Ascending aorta (tissue), 2 donors: ENCODE data around the gene OTX1. TPM values are rescaled to one million over a fixed set of nuclear protein-coding genes. Genes with fewer than 3 reads are reported as not detected.
A peak's percentile ranks its signal among the peaks of the same experiment; 100 is the strongest.

Experiments used
- DNase-seq, 2 donors: peaks; one replicate each; pipeline ENCODE4 v3.0.0-alpha.2; 2019; ENCODE audit warnings: low spot score in 2 of 2
- H3K27ac ChIP-seq, 2 donors: fragments of 200-600 bp; sonication (generic); one replicate each; pipeline ENCODE4 v1.5.1; 2016 to 2017; ENCODE audit warnings: mild to moderate bottlenecking in 1 of 2
- H3K27me3 ChIP-seq: fragments of 200-600 bp; sonication (generic); one replicate; pipeline ENCODE4 v1.5.1; 2017
- H3K36me3 ChIP-seq, 2 donors: fragments of 200-600 bp; sonication (generic); one replicate each; pipeline ENCODE4 v1.5.1; 2016
- H3K4me1 ChIP-seq, 2 donors: fragments of 200-600 bp; sonication (generic); one replicate each; pipeline ENCODE4 v1.5.1; 2016 to 2017; ENCODE audit warnings: mild to moderate bottlenecking in 1 of 2
- H3K4me3 ChIP-seq, 2 donors: fragments of 200-600 bp; sonication (generic); one replicate each; pipeline ENCODE4 v1.5.1; 2016 to 2017; ENCODE audit warnings: mild to moderate bottlenecking in 1 of 2
- H3K9me3 ChIP-seq, 2 donors: fragments of 200-600 bp; sonication (generic); one replicate each; pipeline ENCODE4 v1.5.1; 2016
- CTCF ChIP-seq, 3 experiments: fragments of 200-600 bp in 2 of 3; fragments of 450-650 bp in 1 of 3; sonication (generic) in 2 of 3; IDR thresholded peaks; one replicate each; pipeline ENCODE4 v1.5.1; 2016 to 2019; ENCODE audit warnings: antibody characterized with exemption in 3 of 3, mild to moderate bottlenecking in 1 of 3, moderate library complexity in 1 of 3
- intact Hi-C: fragments of 100-400 bp; cut with DNase I; formaldehyde crosslinking; loops from one replicate; pipeline ENCODE4 v1.15.1; 2023
- total RNA-seq: library from RNA; depleted of rRNA; stranded (reverse); fragments of >200 nt; gene quantifications from one replicate; pipeline ENCODE4 v1.1.0, GENCODE V29; 2016

Gene OTX1
- total RNA-seq, 1 donor from 2014 or later, result not detected

- Histone ChIP-seq H3K27me3 (peaks cover 31% of the 10 kb centered on the region), H3K4me3 (peak overlapping the region; percentile 66 to 70), H3K9me3 (no peaks in the 10 kb centered on the region), H3K4me1 (peaks cover 7 to 36% of the 10 kb centered on the region in 2 donors), H3K27ac (no peak overlapping the region), H3K36me3 (no peaks in the 10 kb centered on the region)
- DNase-seq, result no peak
- no peak for TF ChIP-seq CTCF (IDR thresholded peaks at IDR 0.05)
- intact Hi-C loops, result no loop called here
Measured at GRCh38 chr2:63051042-63051794, 588 bp downstream of the OTX1 start.

GRCh38 chr2:63051795-63052333 is 1.2 kb downstream of the OTX1 start:
- Histone ChIP-seq H3K9me3 (no peaks in the 10 kb centered on the region), H3K4me1 (peaks cover 7 to 36% of the 10 kb centered on the region in 2 donors), H3K27ac (no peak overlapping the region), H3K36me3 (no peaks in the 10 kb centered on the region), H3K4me3 (no peak overlapping the region), H3K27me3 (peaks cover 37% of the 10 kb centered on the region)
- no peak for TF ChIP-seq CTCF (IDR thresholded peaks at IDR 0.05)
- DNase-seq, result no peak
- intact Hi-C loops, result no loop called here

- DNase-seq, result no peak
- H3K27ac ChIP-seq, result no peak overlapping the region
- intact Hi-C loops, result no loop called here
- H3K36me3 ChIP-seq, result no peaks in the 10 kb centered on the region
- H3K4me1 ChIP-seq, result peaks cover 7 to 36% of the 10 kb centered on the region in 2 donors
- H3K27me3 ChIP-seq, result peaks cover 39% of the 10 kb centered on the region
- H3K9me3 ChIP-seq, result no peaks in the 10 kb centered on the region
- no peak overlapping the region for H3K4me3 ChIP-seq
- TF ChIP-seq CTCF (IDR thresholded peaks at IDR 0.05), result no peak
Measured at GRCh38 chr2:63052411-63053080, 1.9 kb downstream of the OTX1 start.

- peaks cover 35% of the 10 kb centered on the region for H3K27me3 ChIP-seq
- no peak overlapping the region for H3K27ac ChIP-seq
- no peak for TF ChIP-seq CTCF (IDR thresholded peaks at IDR 0.05)
- peak overlapping the region in 1 of 2 donors; percentile 33 for H3K4me3 ChIP-seq
- DNase-seq, result no peak
- intact Hi-C loops, result no loop called here
- H3K36me3 ChIP-seq, result no peaks in the 10 kb centered on the region
- peaks cover 9 to 41% of the 10 kb centered on the region in 2 donors for H3K4me1 ChIP-seq
- H3K9me3 ChIP-seq, result no peaks in the 10 kb centered on the region
Measured at GRCh38 chr2:63053081-63053888, 2.7 kb downstream of the OTX1 start.

- Histone ChIP-seq H3K36me3 (no peaks in the 10 kb centered on the region), H3K9me3 (no peaks in the 10 kb centered on the region), H3K4me1 (peaks cover 16 to 43% of the 10 kb centered on the region in 2 donors), H3K27me3 (peaks cover 34% of the 10 kb centered on the region), H3K27ac (no peak overlapping the region), H3K4me3 (peak overlapping the region; percentile 7 to 33)
- DNase-seq, result no peak
- intact Hi-C loops, result no loop called here
- no peak for TF ChIP-seq CTCF (IDR thresholded peaks at IDR 0.05)
Measured at GRCh38 chr2:63053889-63054602, 3.4 kb downstream of the OTX1 start.
